ENCODE measurements around the gene TBC1D3G. TPM values are rescaled to one million over a fixed set of nuclear protein-coding genes. Genes with fewer than 3 reads are reported as not detected.
"Not testable (repeated sequence)": the region's sequence is repeated elsewhere in the genome, so short reads cannot be mapped to it uniquely, and the experiment has no call there.

Gene TBC1D3G
- total RNA-seq, 2 experiments from 2014 or later, result not detected

- H3K27me3 ChIP-seq (ENCODE audit: control insufficient read depth in 1 of 2, insufficient read depth in 2 of 2, low read length in 2 of 2); H3K9me3 Mint-ChIP-seq; DNase-seq; H3K27me3 Mint-ChIP-seq; H3K36me3 Mint-ChIP-seq (ENCODE audit: low read depth); H3K4me3 Mint-ChIP-seq; H3K27ac ChIP-seq (ENCODE audit: low read depth in 1 of 2, low read length in 2 of 2); ATAC-seq (ENCODE audit: poor library complexity); H3K36me3 ChIP-seq (ENCODE audit: insufficient read depth, low read length); CTCF ChIA-PET; POLR2A ChIA-PET; H3K4me3 ChIP-seq (ENCODE audit: low read length); H3K4me1 Mint-ChIP-seq (ENCODE audit: low read depth); H3K9me3 ChIP-seq (ENCODE audit: control insufficient read depth in 1 of 2, insufficient read depth in 1 of 2, low read length in 2 of 2); H3K27ac Mint-ChIP-seq; intact Hi-C loops (cut with DNase I, micrococcal nuclease); H3K4me1 ChIP-seq (ENCODE audit: insufficient read depth, low read length): not testable (repeated sequence)
These were observed 52.3 kb downstream of the TBC1D3G start for GRCh38 chr17:36375938-36376337.

Other genes starting within 250 kb of the TBC1D3G start
- gene CCL3, start 233.7 kb upstream of the TBC1D3G start, total RNA-seq, result 1 to 10 TPM in 1 of 2 experiments, under 1 TPM in 1; 0.78 to 1.0 TPM
- gene CCL4, start 220.1 kb upstream of the TBC1D3G start, total RNA-seq, result 1 to 10 TPM; 1.5 to 2.1 TPM
- 1 to 10 TPM; 1.5 to 1.6 TPM for gene TBC1D3B, start 147.2 kb upstream of the TBC1D3G start, total RNA-seq
- under 1 TPM in 1 of 2 experiments, not detected in 1; 0.17 TPM for gene CCL3L1, start 127.1 kb upstream of the TBC1D3G start, total RNA-seq
- gene CCL4L2, start 112.8 kb upstream of the TBC1D3G start, total RNA-seq, result under 1 TPM in 1 of 2 experiments, not detected in 1; 0.25 TPM
- under 1 TPM; 0.25 to 0.36 TPM for gene TBC1D3I, start 59.3 kb upstream of the TBC1D3G start, total RNA-seq
- gene TBC1D3H, start 64.6 kb downstream of the TBC1D3G start, total RNA-seq, result not detected
- gene ZNHIT3, start 162.8 kb downstream of the TBC1D3G start, total RNA-seq, result 10 to 100 TPM; 70.2 to 73.9 TPM
- 10 to 100 TPM; 64.4 to 70.5 TPM for gene MYO19, start 211.0 kb downstream of the TBC1D3G start, total RNA-seq
- gene PIGW, start 211.1 kb downstream of the TBC1D3G start, total RNA-seq, result 1 to 10 TPM; 3.3 to 3.4 TPM
- 100 to 1,000 TPM; 216 to 228 TPM for gene GGNBP2, start 221.0 kb downstream of the TBC1D3G start, total RNA-seq

Measured in CD4-positive, alpha-beta T cell (primary cell).